LNCaP clone FGC (cell line): ENCODE data around the gene METTL25.

Source experiments
- DNase-seq: peaks from one replicate; pipeline ENCODE4 v3.0.0-alpha.2; 2011; ENCODE audit warnings: low read depth
- H3K4me3 ChIP-seq: 2 replicates; pipeline ENCODE4 v1.5.1; 2011; ENCODE audit warnings: mild to moderate bottlenecking, low read depth, low read length, control low read depth
- CTCF ChIP-seq: IDR thresholded peaks from 2 replicates; pipeline ENCODE4 v1.5.1; 2012; ENCODE audit warnings: mild to moderate bottlenecking; ENCODE audit not compliant: control insufficient read depth, insufficient read depth; ENCODE audit errors: extremely low read depth

Gene METTL25

GRCh38 chr12:82358200-82359114 lies at the start of gene METTL25, which contains the start of gene CCDC59:
Gene METTL25 (plus strand): TSS chr12:82358529. CDS start chr12:82358566, 37 bp downstream.
Gene CCDC59 (minus strand): TSS chr12:82358387. CDS start chr12:82358376, 11 bp downstream.
- TF ChIP-seq CTCF = peak; percentile 98
- H3K4me3 ChIP-seq = peak within 1 kb of the TSS; percentile 71
- peak; percentile 97 for DNase-seq

- no peak overlapping the region for H3K4me3 ChIP-seq
Measured at GRCh38 chr12:82314406-82314892, 43.9 kb upstream of the METTL25 start.

GRCh38 chr12:82319276-82319675 lies 39.1 kb upstream of the METTL25 start:
- no peak for DNase-seq
- H3K4me3 ChIP-seq = no peak overlapping the region
- TF ChIP-seq CTCF = no peak

More at GRCh38 chr12:82314406-82314892, 43.9 kb upstream of the METTL25 start:
- TF ChIP-seq CTCF = no peak
- peak; percentile 38 for DNase-seq

- TF ChIP-seq CTCF = no peak
- no peak for DNase-seq
- no peak overlapping the region for H3K4me3 ChIP-seq
Measured at GRCh38 chr12:82325540-82326336, 32.6 kb upstream of the METTL25 start.

GRCh38 chr12:82326905-82327503 lies 31.3 kb upstream of the METTL25 start:
- H3K4me3 ChIP-seq = no peak overlapping the region
- TF ChIP-seq CTCF = peak; percentile 53
- DNase-seq = no peak

GRCh38 chr12:82327861-82328260 lies 30.5 kb upstream of the METTL25 start:
- no peak for TF ChIP-seq CTCF
- H3K4me3 ChIP-seq = no peak overlapping the region
- no peak for DNase-seq
